ENCODE measurements around the gene SZRD1.
A peak's percentile ranks its signal among the peaks of the same experiment; 100 is the strongest.

The SZRD1 gene

GRCh38 chr1:16438516-16438915, 71.5 kb downstream of the SZRD1 start:
- TF ChIP-seq SIN3A (IDR thresholded peaks at IDR 0.05; ENCODE audit: borderline replicate concordance, insufficient read depth, low read length) (no peak), POLR2AphosphoS5 (IDR thresholded peaks at IDR 0.05; ENCODE audit: low read depth, low read length) (no peak), FOXP2 (optimal IDR thresholded peaks at IDR 0.05; ENCODE audit: borderline replicate concordance, extremely low read depth, extremely low read length, insufficient read depth) (no peak), TAF1 (IDR thresholded peaks at IDR 0.05; ENCODE audit: borderline replicate concordance, insufficient read depth, low read length) (no peak), REST (IDR thresholded peaks at IDR 0.05; ENCODE audit: insufficient read depth in 1 of 2, low read depth in 2 of 2, low read length in 2 of 2) (no peak)

- TF ChIP-seq POLR2AphosphoS5 (IDR thresholded peaks at IDR 0.05; ENCODE audit: low read depth, low read length), result no peak
Observed at GRCh38 chr1:16438924-16439323, 71.9 kb downstream of the SZRD1 start.

GRCh38 chr1:16440131-16440469, 73.1 kb downstream of the SZRD1 start:
- no peak for TF ChIP-seq TAF1 (IDR thresholded peaks at IDR 0.05; ENCODE audit: borderline replicate concordance, insufficient read depth, low read length)
- no peak for TF ChIP-seq POLR2AphosphoS5 (IDR thresholded peaks at IDR 0.05; ENCODE audit: low read depth, low read length)
- no peak for TF ChIP-seq REST (IDR thresholded peaks at IDR 0.05; ENCODE audit: insufficient read depth in 1 of 2, low read depth in 2 of 2, low read length in 2 of 2)
- TF ChIP-seq FOXP2 (optimal IDR thresholded peaks at IDR 0.05; ENCODE audit: borderline replicate concordance, extremely low read depth, extremely low read length, insufficient read depth), result no peak
- no peak for TF ChIP-seq SIN3A (IDR thresholded peaks at IDR 0.05; ENCODE audit: borderline replicate concordance, insufficient read depth, low read length)

- TF ChIP-seq POLR2AphosphoS5 (IDR thresholded peaks at IDR 0.05; ENCODE audit: low read depth, low read length) (peak; percentile 86), FOXP2 (optimal IDR thresholded peaks at IDR 0.05; ENCODE audit: borderline replicate concordance, extremely low read depth, extremely low read length, insufficient read depth) (peak; percentile 83), TAF1 (IDR thresholded peaks at IDR 0.05; ENCODE audit: borderline replicate concordance, insufficient read depth, low read length) (peak; percentile 84; the same call in 1 of the 2 replicates), REST (IDR thresholded peaks at IDR 0.05; ENCODE audit: insufficient read depth in 1 of 2, low read depth in 2 of 2, low read length in 2 of 2) (0 out of 4 replicates have a peak, but pooled peaks of 1 of the 2 experiments have one; percentile 46), SIN3A (IDR thresholded peaks at IDR 0.05; ENCODE audit: borderline replicate concordance, insufficient read depth, low read length) (peak; percentile 81; the same call in 1 of the 2 replicates)
Observed at GRCh38 chr1:16440470-16441281, 73.6 kb downstream of the SZRD1 start, which contains the start of gene NECAP2. TSS of gene NECAP2 (plus strand) at chr1:16440724. CDS start at chr1:16440762, 38 bp downstream.

- TF ChIP-seq SIN3A (IDR thresholded peaks at IDR 0.05; ENCODE audit: borderline replicate concordance, insufficient read depth, low read length), result no peak
- no peak for TF ChIP-seq FOXP2 (optimal IDR thresholded peaks at IDR 0.05; ENCODE audit: borderline replicate concordance, extremely low read depth, extremely low read length, insufficient read depth)
- TF ChIP-seq REST (IDR thresholded peaks at IDR 0.05; ENCODE audit: insufficient read depth in 1 of 2, low read depth in 2 of 2, low read length in 2 of 2), result no peak
- TF ChIP-seq POLR2AphosphoS5 (IDR thresholded peaks at IDR 0.05; ENCODE audit: low read depth, low read length), result no peak
- no peak for TF ChIP-seq TAF1 (IDR thresholded peaks at IDR 0.05; ENCODE audit: borderline replicate concordance, insufficient read depth, low read length)
Observed at GRCh38 chr1:16441282-16441665, 74.2 kb downstream of the SZRD1 start.
